Measurements from ENCODE around the gene OR1Q1.
"Not testable (repeated sequence)": the region's sequence is repeated elsewhere in the genome, so short reads cannot be mapped to it uniquely, and the experiment has no call there.

Gene OR1Q1

GRCh38 chr9:122614362-122614761 is at the start of gene OR1Q1:
OR1Q1 (plus strand) TSS chr9:122614738; CDS start chr9:122614738, 0 bp downstream.
- DNase-seq = no peak

- no peak for DNase-seq
Measured at GRCh38 chr9:122567901-122568300, 46.6 kb upstream of the OR1Q1 start.

- no peak for DNase-seq
Measured at GRCh38 chr9:122572456-122572855, 42.1 kb upstream of the OR1Q1 start.

GRCh38 chr9:122579874-122580273 is 34.7 kb upstream of the OR1Q1 start:
- no peak for DNase-seq

GRCh38 chr9:122580360-122580759 is 34.2 kb upstream of the OR1Q1 start:
- DNase-seq = no peak

GRCh38 chr9:122583284-122583683 is 31.3 kb upstream of the OR1Q1 start, which contains the start of gene OR1L8:
OR1L8 (minus strand) TSS chr9:122583384; CDS start chr9:122568477, 14,907 bp downstream.
- not testable (repeated sequence) for DNase-seq

GRCh38 chr9:122605691-122606090 is 8.8 kb upstream of the OR1Q1 start:
- DNase-seq = no peak

- no peak for DNase-seq
Measured at GRCh38 chr9:122606587-122606986, 8.0 kb upstream of the OR1Q1 start.

- no peak for DNase-seq
Measured at GRCh38 chr9:122609804-122610203, 4.7 kb upstream of the OR1Q1 start.

- no peak for DNase-seq
Measured at GRCh38 chr9:122619996-122620395, 5.5 kb downstream of the OR1Q1 start.

- no peak for DNase-seq
Measured at GRCh38 chr9:122642226-122642625, 27.7 kb downstream of the OR1Q1 start.

GRCh38 chr9:122656378-122656777 is 41.8 kb downstream of the OR1Q1 start:
- DNase-seq = no peak

- DNase-seq = no peak
Measured at GRCh38 chr9:122657527-122657926, 43.0 kb downstream of the OR1Q1 start, which contains the start of gene OR1B1. OR1B1 (minus strand) TSS chr9:122657627.

GRCh38 chr9:122661416-122661815 is 46.9 kb downstream of the OR1Q1 start, which contains the start of gene OR1L1:
OR1L1 (plus strand) TSS chr9:122661716; CDS start chr9:122661716, 0 bp downstream.
- no peak for DNase-seq

Measured in NCI-H1105 (cell line).